Stimulated activated CD8-positive, alpha-beta memory T cell treated with anti-CD3 and anti-CD28 coated beads, Interleukin-7, amount 100 ng/mL, for 24 hours (primary cell): ENCODE measurements around the gene SLC39A11.

Experiments
- DNase-seq: peaks from one replicate; pipeline ENCODE4 v3.0.0-alpha.2; 2020; ENCODE audit warnings: low read depth

The SLC39A11 gene

GRCh38 chr17:72747501-72747900, 345.0 kb downstream of the SLC39A11 start:
- no peak for DNase-seq

DNA sequence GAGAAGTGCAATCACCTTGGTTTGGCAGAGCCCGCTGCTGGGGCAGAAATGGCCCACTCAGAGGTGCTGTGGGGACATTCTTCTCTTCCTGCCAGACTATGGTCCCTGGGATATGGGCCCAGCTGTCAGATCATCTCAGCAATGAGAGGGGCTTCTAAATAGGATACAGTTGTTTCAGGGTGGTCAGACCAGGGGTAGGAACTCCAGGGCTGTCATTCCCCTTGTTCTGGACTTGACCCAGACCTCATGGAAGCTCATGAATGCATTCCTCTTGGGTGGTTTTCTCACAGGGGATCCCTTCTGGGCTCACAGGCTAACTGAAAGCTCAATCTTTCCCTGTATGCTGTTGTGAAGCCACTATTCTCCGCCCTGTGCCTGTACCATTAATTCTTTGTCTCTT, 347.2 kb downstream of the SLC39A11 start:
- DNase-seq: no peak

DNA sequence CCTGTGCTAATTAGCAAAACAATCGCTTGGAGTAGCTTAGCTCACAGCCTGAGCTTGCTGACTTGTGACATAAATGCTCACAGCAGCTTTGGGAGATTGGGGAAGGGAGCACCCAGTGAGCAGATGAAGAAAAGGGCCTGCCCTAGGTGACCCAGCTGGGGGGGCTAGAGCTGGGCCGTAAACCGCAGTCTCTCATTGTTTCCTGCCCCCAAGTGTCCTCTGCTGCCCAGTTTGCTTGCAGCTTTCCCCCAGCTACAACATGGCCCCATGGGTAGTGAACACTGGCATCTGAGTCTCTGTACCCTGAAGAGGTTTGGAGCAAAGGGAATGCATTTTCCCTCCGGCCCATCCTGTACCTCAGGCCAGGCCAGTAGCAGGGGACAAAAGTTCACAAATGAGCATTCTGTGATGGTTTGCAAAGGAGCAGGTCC, 349.4 kb downstream of the SLC39A11 start:
- DNase-seq: no peak

- DNase-seq: no peak
Observed at GRCh38 chr17:72737151-72737690, 355.3 kb downstream of the SLC39A11 start.

GRCh38 chr17:72735592-72735991, 356.9 kb downstream of the SLC39A11 start:
- DNase-seq: no peak

GRCh38 chr17:72735048-72735447, 357.4 kb downstream of the SLC39A11 start:
- no peak for DNase-seq

GRCh38 chr17:72734613-72735012, 357.9 kb downstream of the SLC39A11 start:
- no peak for DNase-seq

DNA sequence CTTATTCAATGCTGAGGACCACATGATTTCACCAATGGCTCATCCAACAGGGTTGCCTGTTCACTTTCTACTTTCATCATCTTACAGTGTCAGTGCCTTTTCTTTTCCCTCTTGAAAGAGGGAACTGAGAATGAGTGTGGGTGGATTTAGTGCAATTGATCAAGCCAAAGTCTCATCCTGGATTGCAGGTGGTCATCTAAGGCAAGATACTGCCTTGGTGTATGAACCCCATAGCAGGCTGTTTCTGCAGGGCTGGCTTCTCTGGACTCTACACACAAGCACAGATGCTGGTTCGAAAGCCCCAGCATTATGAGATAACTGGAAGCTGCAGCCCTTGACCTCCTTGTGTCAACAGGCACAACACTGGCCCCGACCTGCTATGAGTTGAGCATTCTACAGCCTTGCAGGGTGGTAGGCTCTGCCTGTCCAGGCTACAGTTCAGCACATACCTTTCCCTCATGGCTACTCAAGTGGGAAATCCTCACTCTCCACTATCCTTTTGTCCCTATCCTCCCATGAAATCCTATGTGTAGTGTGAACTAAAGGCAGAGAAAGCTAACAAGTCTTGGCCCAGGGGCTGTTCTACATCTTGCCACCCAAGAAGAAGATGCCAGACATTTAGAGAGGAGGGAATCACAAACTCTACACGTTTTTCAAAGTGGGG, 358.7 kb downstream of the SLC39A11 start:
- DNase-seq: no peak

- DNase-seq: no peak
Observed at GRCh38 chr17:72732893-72733618, 359.4 kb downstream of the SLC39A11 start.

GRCh38 chr17:72730077-72730476, 362.4 kb downstream of the SLC39A11 start:
- no peak for DNase-seq

DNA sequence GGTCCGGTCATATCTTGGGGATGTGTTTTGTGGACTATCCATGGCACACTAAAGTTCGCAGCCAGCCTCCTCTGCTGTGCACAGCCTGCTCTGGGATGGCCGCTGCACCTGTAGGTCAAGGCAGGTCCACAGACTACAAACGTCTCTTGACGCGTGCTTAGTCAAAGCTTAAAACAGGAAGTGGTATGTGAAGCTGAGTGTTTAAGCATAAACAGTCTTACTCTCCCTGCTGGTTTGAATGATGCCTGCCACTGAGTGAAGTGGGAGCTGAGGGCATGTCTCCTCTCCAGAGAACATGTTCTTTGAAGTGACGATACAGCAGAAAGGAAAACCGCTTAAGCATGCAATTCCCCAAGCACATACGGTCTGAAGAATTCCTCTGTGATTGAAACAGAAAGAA, 365.6 kb downstream of the SLC39A11 start:
- DNase-seq: no peak

DNA sequence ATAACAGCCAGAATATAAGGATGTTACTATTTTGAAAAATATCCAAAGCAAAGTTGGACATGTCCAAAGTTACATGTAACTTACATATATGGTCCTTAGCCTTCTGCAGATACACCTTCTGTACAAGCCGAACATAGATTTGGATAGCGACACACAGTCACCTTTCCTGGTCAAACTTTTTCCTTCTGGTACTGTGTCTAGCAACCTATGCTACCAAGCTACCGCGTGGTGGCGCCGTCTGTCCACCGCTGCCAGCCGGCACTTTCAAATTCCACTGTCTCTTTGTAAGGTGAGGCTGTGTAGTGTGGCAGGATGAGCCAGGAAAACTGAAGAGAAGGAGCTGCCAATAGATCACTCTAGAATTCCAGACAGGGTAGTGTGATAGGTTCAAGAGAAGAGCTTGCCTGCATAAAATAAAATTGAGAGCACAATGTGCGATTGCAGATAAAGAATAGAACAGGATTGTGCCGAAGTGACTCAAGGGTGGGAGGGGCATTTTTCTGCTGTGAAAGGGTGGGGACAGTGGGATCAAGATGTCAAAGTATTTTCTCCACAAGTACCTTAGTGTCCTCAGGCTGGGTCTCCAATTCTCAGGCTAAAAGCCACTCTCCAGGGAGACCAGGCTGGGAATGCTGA, 366.9 kb downstream of the SLC39A11 start:
- DNase-seq: no peak

DNA sequence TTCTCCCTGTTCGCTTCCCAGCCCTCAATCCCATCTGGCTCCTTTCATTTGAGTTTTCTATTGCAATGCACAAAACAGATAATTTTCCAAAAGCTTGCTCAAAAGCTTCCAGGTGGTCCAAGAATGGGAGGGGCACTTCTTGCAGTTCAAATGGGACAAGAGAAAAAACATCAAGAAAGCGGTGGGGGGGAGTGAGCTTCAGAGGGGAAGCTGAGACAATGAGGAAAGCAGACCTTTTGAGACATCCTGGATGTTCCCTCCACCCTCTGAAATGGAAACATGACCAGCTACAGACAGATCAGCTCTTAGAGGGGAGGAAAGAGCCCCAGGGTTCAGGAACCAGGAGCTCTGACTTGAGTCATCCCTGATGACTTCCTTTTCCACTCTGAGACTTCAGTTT, 368.2 kb downstream of the SLC39A11 start:
- no peak for DNase-seq

GRCh38 chr17:72723711-72724110, 368.8 kb downstream of the SLC39A11 start:
- no peak for DNase-seq

- DNase-seq: no peak
Observed at GRCh38 chr17:72720494-72720825, 372.0 kb downstream of the SLC39A11 start.

DNA sequence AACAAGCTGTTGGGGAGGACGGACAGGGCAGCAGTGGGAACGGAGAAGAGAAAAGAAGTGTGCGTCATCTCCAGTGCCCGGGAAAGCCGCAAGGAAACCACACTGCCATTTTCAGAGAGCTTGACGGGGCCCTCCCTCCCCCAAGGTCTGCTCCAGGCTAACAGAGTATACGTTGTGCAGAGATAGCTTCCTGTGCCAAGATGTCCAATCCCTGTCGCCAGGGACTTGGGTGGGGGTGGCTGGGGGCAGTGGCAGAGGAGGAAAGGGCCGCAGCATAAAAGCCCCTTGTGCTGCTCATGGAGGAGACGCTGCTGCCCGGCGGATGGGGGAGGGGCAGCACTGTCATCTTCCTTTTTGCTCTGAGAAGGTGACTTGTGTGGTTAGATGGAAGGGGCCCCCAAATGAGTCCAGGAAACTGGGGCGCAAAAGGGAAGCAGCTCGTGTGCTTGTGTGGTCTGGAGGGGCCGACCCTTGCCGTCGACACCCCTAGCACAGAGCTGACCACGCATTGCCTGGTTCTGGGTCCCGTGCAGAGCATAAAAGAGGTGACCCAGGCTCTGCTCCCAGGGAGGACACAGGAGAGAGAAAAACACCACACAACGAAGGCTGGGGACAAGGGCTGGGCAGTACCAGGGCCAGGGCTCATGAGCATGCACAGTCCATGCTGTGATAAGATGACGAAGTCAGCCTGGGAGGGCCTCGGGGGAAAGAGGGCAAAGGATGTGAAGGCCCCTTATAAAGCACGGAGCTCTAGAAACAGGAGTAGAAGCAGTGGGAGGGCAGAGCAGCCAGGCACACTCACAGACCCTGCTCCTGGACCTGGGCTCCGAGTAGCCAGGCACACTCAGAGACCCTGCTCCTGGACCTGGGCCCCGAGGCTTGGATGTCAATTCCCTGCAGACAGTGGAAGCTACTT, 372.7 kb downstream of the SLC39A11 start:
- no peak for DNase-seq

- DNase-seq: no peak
Observed at GRCh38 chr17:72719206-72719577, 373.3 kb downstream of the SLC39A11 start.

DNA sequence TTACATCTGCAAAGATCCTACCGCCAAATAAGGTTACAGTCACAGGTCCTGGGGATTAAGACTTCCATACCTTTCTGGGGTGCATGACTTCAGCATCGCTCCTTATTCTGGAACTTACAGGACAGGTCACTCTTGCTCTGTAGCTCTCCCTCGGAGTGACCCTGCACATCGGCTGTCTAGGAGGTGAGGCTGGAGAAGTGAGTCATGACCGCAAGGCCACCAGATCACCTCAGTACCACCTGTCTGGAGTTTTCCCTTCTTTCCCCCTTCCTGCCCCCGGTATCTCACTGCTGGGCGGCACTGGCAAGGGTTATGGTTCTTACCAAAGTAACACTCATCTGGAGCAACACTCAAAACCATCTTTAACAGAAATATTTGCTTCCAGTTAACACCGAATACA, 374.8 kb downstream of the SLC39A11 start:
- DNase-seq: no peak

- DNase-seq: no peak
Observed at GRCh38 chr17:72717276-72717675, 375.2 kb downstream of the SLC39A11 start.

GRCh38 chr17:72715906-72716572, 376.4 kb downstream of the SLC39A11 start:
- no peak for DNase-seq

GRCh38 chr17:72714357-72714966, 378.0 kb downstream of the SLC39A11 start:
- no peak for DNase-seq
